Measurements from ENCODE around the gene SCAPER.
"Not testable (repeated sequence)": the region's sequence is repeated elsewhere in the genome, so short reads cannot be mapped to it uniquely, and the experiment has no call there.

SCAPER gene

GRCh38 chr15:76335307-76336253, 569.6 kb downstream of the SCAPER start:
- no peak for DNase-seq

- no peak for DNase-seq
Observed at GRCh38 chr15:76334438-76335306, 570.5 kb downstream of the SCAPER start.

- no peak for DNase-seq
Observed at GRCh38 chr15:76333720-76334437, 571.3 kb downstream of the SCAPER start.

- DNase-seq: no peak
Observed at GRCh38 chr15:76333309-76333708, 571.8 kb downstream of the SCAPER start.

GRCh38 chr15:76332796-76333195, 572.3 kb downstream of the SCAPER start:
- DNase-seq: no peak

GRCh38 chr15:76330080-76330680, 575.0 kb downstream of the SCAPER start:
- no peak for DNase-seq

- DNase-seq: no peak
Observed at GRCh38 chr15:76328958-76329357, 576.2 kb downstream of the SCAPER start.

GRCh38 chr15:76328106-76328696, 576.9 kb downstream of the SCAPER start:
- DNase-seq: no peak

- DNase-seq: no peak
Observed at GRCh38 chr15:76327191-76328105, 577.7 kb downstream of the SCAPER start.

- no peak for DNase-seq
Observed at GRCh38 chr15:76325704-76326103, 579.4 kb downstream of the SCAPER start.

- no peak for DNase-seq
Observed at GRCh38 chr15:76324066-76324465, 581.1 kb downstream of the SCAPER start.

GRCh38 chr15:76321602-76322001, 583.5 kb downstream of the SCAPER start:
- no peak for DNase-seq

GRCh38 chr15:76321171-76321570, 584.0 kb downstream of the SCAPER start:
- no peak for DNase-seq

- no peak for DNase-seq
Observed at GRCh38 chr15:76320012-76320411, 585.1 kb downstream of the SCAPER start.

- no peak for DNase-seq
Observed at GRCh38 chr15:76313731-76314130, 591.4 kb downstream of the SCAPER start.

- not testable (repeated sequence) for DNase-seq
Observed at GRCh38 chr15:76313175-76313567, 592.0 kb downstream of the SCAPER start.

GRCh38 chr15:76312540-76313174, 592.5 kb downstream of the SCAPER start:
- DNase-seq: no peak

- DNase-seq: peak; percentile 97
Observed at GRCh38 chr15:76311100-76311953, 593.8 kb downstream of the SCAPER start, which contains the start of gene ETFA. ETFA (minus strand) TSS chr15:76311469; CDS start chr15:76311388, 81 bp downstream.

- DNase-seq: no peak
Observed at GRCh38 chr15:76310475-76311099, 594.6 kb downstream of the SCAPER start.
